GM06990 (cell line): Measurements from ENCODE around the gene HIVEP3.

Experiments
- DNase-seq: peaks from one replicate; pipeline ENCODE4 v3.0.0-alpha.2; 2011; ENCODE audit not compliant: insufficient read length; ENCODE audit errors: extremely low read depth
- H3K27me3 ChIP-seq: replicated peaks from 2 replicates; pipeline ENCODE4 v1.6.0; 2011; ENCODE audit warnings: low read length; ENCODE audit not compliant: control insufficient read depth, insufficient read depth
- H3K36me3 ChIP-seq: 2 replicates; pipeline ENCODE4 v1.5.1; 2011; ENCODE audit warnings: low read length; ENCODE audit not compliant: control insufficient read depth, insufficient read depth
- H3K4me3 ChIP-seq: replicated peaks from 2 replicates; pipeline ENCODE4 v1.5.1; 2011; ENCODE audit warnings: low read depth, mild to moderate bottlenecking, control low read depth, low read length
- TF ChIP-seq, protein P1 (sequence below): IDR thresholded peaks from 2 replicates; pipeline ENCODE4 v1.5.1; 2011; ENCODE audit warnings: low read length, control low read depth, mild to moderate bottlenecking, inconsistent platforms; ENCODE audit not compliant: insufficient read depth, poor library complexity, severe bottlenecking

HIVEP3 gene

DNA sequence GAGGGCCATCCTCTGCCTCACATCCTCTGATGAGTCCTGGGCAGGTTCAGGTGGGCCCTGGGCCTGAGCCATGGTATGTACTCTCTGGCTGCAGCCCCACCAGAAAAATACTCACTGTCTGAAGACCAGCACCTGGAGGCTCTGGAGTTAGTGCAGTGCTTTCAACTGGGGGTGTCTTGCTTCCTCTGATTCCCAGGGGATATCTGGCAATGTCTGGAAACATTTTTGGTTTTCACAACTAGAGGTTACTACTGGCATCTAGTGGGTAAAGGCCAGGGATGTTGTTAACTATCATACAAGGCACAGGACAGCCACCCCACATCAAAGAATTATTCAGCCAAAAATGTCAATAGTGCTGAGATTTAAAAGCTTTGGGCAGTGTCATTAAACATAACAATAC, 152.7 kb downstream of the HIVEP3 start:
- no peak for DNase-seq
- TF ChIP-seq, protein P1, sequence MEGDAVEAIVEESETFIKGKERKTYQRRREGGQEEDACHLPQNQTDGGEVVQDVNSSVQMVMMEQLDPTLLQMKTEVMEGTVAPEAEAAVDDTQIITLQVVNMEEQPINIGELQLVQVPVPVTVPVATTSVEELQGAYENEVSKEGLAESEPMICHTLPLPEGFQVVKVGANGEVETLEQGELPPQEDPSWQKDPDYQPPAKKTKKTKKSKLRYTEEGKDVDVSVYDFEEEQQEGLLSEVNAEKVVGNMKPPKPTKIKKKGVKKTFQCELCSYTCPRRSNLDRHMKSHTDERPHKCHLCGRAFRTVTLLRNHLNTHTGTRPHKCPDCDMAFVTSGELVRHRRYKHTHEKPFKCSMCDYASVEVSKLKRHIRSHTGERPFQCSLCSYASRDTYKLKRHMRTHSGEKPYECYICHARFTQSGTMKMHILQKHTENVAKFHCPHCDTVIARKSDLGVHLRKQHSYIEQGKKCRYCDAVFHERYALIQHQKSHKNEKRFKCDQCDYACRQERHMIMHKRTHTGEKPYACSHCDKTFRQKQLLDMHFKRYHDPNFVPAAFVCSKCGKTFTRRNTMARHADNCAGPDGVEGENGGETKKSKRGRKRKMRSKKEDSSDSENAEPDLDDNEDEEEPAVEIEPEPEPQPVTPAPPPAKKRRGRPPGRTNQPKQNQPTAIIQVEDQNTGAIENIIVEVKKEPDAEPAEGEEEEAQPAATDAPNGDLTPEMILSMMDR: no peak
- no peak overlapping the region for H3K4me3 ChIP-seq
- no peaks in the 10 kb centered on the region for H3K27me3 ChIP-seq
- no peaks in the 10 kb centered on the region for H3K36me3 ChIP-seq

DNA sequence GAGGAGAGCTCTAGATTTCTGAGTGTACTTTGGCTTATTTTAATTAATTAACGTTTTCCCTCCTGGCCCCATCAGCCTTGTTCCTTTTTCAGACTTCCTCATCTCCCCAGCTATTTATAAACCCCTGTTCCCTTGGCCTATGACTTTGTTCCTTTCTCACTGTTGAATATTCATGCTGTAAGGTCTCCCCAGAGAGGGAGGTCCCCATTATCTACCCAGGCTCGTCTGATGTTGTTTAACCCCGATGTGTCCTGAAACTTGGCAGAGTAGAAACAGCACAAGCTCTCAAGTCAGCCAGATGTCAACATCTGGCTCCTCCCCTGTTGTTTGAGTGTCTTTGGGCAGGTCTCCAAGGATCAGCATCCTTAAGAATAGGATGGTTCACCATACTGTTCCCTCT, 153.6 kb downstream of the HIVEP3 start:
- H3K4me3 ChIP-seq: no peak overlapping the region
- no peak for DNase-seq
- no peaks in the 10 kb centered on the region for H3K36me3 ChIP-seq
- TF ChIP-seq, protein P1: no peak
- no peaks in the 10 kb centered on the region for H3K27me3 ChIP-seq

DNA sequence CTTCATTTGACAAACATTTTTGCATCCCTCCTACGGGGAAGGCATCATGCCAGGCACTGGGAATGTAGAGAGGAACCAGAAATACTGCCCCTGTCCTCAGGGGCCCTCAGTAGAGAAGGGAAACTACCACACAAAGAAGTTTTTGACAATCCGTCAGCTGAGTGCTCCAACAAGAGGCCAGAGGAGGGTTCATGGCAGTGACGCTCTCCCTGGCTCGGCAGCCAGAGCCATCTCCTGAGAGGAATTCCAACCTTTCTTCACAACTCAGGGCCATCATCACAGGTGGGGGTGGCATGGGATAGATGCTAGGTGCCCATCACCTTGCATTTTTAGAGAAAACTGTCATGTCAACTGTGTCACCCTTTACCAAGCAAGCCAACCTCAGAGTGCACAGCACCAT, 154.1 kb downstream of the HIVEP3 start:
- no peak overlapping the region for H3K4me3 ChIP-seq
- TF ChIP-seq, protein P1: no peak
- no peaks in the 10 kb centered on the region for H3K36me3 ChIP-seq
- no peaks in the 10 kb centered on the region for H3K27me3 ChIP-seq
- no peak for DNase-seq

DNA sequence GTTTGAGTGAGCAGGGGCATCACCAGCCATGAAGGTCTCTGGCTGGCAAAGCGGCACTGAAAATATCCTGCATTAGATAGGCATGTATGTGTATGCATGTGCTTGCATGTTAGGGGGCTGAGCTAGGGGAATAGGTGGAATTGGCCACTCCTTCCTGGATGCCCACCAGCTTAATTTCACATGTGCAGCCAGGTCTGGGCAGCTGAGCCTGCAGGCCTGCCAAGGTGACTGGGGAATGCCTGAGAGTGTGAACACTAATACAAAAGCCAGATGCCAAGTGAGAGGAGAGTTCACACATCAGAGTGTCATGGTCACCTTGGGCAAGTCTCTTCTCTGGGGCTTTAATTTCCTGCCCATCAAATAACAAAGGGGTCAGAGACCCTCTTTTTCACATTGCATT, 155.9 kb downstream of the HIVEP3 start:
- Histone ChIP-seq H3K27me3 (no peaks in the 10 kb centered on the region), H3K36me3 (no peaks in the 10 kb centered on the region), H3K4me3 (no peak overlapping the region)
- TF ChIP-seq, protein P1: no peak
- no peak for DNase-seq

DNA sequence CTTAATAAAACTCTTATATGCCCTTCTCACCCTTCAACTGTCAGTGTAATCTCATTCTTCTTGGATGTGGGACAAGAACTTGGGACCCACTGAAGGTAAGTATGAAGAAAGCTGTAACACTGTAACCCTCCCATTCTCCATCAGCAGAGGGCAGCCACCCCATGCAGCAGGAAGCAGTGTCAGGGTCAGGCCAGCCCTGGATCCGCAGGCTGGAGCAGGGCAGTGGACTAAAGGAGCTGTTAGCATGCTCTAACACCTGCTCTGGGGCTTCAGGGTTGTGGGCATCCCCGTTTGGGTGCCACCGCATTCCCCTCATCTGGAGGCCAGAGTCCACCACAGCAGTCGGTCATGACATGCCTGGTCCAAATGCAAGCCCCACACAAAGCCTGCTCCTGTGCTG, 156.5 kb downstream of the HIVEP3 start:
- Histone ChIP-seq H3K4me3 (no peak overlapping the region), H3K36me3 (no peaks in the 10 kb centered on the region), H3K27me3 (no peaks in the 10 kb centered on the region)
- no peak for DNase-seq
- TF ChIP-seq, protein P1: no peak

DNA sequence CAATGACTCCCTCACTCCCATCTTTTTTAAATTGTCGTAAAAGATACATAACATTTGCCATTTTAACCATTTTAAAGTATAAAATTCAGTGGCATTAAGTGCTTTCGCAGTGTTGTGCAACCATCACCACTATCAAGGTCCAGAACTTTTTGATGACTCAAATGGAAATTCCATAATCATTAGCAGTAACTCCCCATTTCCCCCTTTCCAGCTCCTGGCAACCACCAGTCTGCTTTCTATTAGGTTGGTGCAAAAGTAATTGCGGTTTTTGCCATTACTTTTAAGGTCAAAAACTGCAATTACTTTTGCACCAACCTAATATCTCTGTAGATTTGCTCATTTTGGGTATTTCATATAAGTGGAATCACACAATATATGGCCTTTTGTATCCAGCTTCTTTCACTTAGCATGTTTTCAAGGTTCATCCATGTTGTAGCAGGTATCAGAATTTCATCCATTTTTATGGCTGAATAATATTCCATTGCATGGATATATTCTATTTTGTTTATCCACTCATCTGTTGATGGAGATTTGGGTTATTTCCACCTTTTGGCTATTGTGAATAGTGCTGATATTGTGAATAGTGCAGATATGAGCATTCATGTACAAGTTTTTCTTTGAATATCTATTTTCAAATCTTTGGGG, 159.7 kb downstream of the HIVEP3 start:
- TF ChIP-seq, protein P1: no peak
- Histone ChIP-seq H3K27me3 (no peaks in the 10 kb centered on the region), H3K4me3 (no peak overlapping the region), H3K36me3 (no peaks in the 10 kb centered on the region)
- no peak for DNase-seq
